Measurements from ENCODE around the gene SCN2B.
"Not testable (repeated sequence)": the region's sequence is repeated elsewhere in the genome, so short reads cannot be mapped to it uniquely, and the experiment has no call there.

SCN2B gene

DNA sequence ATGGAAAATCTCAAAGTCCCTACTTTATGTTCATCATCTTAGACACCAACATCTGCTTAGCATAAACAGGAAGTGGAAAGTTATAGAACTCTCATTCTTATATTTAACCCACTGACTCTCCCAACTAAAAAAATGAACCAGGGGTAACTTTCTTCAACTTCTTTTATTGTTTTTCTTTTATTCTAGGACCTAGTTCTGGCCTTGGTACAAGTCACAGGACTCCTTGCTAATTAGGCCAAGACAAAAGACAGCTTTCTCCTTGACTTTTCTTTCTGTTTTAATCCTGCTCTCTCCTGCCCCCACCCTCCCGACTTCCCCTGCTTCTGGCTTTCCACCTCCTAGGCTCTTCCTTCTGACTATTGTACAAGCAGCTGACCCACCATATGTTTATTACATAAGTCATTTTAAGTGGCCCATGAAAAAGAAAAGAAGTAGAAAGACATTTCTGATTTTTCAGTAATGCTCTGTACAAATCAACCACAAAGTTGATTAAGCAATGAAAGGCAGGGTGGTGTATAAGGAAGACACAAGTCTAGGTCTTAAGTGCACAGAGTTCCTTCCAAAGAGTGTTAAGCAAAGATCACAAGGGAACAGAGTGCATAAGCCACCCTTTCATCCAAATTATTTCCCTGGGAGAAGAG lies 30.1 kb upstream of the SCN2B start:
- no peak for DNase-seq (ENCODE audit: low read depth)

DNA sequence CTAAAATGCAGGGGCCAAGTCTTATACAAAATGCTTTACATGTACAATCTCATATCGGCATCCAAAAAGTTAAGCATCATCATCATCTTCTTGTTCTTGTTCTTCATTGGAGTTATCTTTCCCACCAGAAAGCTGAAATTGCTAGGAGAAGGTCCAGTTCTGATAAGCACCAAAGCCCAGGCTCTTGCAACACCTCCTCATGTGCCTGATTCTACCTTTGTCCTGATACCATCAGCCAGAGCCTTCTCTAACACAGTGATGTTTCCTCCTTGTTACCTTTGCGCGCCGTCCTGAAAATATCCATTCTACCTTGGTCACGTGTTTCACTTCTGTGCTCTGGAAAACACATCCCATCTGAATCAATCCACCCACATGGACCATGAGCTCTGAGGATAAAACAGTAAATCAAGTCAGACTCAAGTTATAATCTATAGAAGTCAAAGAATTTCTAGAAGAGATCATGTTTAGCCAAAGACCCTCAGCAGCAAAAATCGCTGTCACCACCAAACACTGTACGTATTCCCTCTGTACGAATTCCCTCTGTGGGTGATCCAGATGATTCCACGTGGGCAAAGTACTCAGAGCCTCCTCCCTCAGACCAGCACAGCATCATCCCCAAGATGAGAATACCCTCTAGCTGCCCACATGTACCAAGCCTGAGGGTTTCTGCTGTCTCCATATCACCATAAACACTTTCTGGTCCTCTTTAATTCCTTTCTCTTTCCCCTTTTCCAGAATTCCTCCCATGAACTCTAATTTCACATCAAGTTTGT lies 29.4 kb upstream of the SCN2B start:
- no peak for DNase-seq (ENCODE audit: low read depth)

DNA sequence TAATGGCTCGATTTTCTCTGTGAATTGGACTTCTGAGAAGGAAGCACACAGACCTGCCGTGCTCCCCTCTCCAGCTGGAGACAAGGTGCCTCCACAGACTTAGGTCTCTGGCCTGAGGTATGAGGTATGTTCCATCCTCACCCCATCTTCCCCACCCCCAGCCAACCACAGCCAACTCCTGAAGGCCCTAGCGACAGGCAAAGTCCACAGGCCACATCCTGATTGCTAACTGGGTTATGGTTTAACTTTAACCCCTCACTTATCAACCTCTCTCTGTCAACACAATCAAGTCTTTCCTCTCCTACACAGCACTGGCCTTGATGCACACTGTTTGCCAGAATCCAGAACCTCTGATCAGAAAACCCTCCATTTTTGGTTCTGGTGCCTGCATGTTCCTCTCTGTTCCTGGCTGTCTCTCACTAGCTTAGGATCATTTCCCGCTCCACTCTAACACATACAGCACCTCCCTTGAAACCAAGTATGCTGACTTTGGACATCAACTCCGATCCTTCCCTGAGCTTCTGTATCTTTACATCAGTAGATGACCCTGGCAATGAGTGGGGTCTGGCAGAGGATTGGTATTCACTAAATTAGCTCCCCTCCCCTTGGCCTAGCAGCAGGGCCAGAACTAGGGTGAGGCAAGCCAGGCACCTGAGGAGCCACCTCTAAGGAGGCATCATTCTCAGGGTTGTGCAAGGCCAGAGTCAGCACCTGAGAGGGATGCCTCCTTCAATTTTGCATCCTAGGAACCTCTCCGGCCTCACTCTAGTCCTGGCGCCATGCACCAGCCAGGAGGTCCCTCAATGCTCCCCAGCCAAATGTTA lies 26.4 kb upstream of the SCN2B start:
- DNase-seq (ENCODE audit: low read depth): peak; percentile 45

DNA sequence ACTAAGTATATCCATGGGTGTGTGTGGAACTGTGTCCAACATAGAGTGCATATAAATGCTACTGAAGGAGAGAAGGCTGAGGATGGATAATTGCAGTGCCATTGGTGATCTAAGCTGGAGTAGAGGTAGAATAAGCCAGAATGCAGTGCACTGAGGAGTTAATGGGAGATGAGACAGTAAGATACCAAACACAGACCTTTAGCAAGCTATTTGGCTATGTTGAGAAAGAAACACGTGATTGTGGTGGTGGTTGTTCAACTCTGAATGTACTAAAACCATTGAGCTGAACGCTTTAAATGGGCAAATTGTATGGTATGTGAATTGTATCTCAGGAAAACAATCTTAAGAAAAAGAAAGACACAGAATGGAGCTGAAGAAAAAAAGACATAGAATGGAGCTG lies 25.5 kb upstream of the SCN2B start:
- no peak for DNase-seq (ENCODE audit: low read depth)

DNA sequence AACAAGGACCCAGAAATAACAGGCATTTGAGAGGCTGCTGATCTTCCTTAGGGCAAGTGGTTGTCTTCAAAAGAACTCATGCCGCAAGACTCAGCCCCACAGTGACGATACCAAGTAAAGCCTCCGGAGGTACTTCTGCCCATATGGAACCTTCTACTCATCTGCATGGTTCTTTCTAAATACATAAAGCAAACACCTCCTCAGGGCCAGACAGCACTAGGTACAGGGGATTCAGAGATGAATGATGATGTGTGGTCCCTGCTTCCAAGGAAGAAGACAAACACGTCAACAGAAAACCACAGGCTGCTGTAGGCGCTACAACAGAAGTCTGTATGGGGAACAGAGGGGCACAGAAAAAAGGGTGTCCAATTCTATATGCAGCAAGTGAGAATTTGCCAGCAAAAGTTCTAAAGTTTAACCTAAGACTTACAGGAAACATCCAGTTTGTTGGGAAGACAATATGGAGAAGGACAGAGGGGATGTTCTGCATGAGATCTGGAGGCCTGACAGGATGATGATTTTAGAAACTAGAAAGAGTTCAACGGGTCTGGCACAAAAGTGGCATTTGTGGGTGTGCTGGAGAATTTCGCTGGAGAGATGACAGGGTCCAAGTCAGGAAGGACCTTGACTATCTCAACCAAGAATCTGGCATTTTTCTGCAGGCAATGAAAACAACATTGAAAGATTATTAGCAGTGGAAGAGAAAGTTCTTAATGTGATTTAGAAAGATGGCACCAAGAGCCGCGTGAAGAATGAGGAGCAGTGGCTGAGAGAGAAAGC lies 24.7 kb upstream of the SCN2B start:
- peak; percentile 31 for DNase-seq (ENCODE audit: low read depth)

DNA sequence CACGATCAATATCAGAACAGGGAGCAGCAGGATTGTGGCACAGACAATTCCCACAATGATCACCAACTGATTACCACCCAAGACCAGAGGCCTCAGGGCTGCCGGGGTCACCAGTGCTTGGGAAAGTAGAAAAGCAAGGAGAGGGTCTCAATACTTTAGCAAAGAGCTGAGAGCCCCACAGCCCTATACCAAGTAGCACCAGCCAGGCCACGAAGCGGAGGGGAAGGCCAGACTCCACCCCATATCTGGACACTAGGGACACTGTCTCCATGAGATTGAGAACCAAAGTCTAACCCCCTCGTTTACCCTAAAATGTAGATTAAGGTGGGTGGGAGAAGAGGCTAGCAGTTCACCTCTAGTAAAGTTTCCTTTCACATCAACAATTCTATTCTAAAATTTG lies 24.1 kb upstream of the SCN2B start:
- no peak for DNase-seq (ENCODE audit: low read depth)

DNA sequence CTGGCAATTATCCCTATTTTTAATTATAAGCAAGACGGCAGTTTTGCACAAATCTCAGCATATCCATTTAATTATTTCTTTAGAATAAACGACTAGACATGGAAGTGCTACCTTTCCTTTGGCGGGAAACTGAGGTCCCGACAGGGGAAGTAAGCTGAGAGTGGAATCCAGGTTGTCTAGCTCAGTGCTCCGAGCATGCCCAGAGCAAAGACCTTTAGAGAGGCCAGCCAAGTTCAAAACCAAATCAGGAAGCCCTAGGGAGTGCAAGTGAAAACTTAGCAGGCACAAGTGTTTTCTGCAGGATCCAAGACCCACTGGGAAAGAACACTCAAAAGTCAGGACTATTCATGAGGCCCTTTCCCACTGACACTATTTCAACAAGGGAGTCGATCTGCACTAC lies 22.7 kb upstream of the SCN2B start:
- DNase-seq (ENCODE audit: low read depth): no peak

DNA sequence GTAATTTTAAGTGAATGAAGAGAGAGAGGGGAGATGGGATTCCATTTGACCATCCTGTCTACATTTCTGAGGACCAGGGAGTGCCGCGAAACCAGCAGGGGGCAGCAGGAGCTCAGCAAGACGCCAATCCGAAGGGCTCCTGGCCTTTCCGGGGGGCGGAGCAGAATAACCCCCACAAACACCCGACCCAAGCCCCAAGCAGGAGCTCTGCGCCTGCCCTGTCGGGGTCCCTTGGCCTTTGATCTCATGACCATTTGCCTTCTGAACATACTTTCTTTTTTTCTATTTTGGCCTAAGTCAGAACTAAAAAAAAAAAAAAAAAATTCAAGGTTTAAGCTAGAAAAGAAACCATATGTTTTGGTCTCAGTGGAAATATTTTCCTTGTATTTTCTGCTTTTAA lies 21.9 kb upstream of the SCN2B start:
- DNase-seq (ENCODE audit: low read depth): peak; percentile 74

DNA sequence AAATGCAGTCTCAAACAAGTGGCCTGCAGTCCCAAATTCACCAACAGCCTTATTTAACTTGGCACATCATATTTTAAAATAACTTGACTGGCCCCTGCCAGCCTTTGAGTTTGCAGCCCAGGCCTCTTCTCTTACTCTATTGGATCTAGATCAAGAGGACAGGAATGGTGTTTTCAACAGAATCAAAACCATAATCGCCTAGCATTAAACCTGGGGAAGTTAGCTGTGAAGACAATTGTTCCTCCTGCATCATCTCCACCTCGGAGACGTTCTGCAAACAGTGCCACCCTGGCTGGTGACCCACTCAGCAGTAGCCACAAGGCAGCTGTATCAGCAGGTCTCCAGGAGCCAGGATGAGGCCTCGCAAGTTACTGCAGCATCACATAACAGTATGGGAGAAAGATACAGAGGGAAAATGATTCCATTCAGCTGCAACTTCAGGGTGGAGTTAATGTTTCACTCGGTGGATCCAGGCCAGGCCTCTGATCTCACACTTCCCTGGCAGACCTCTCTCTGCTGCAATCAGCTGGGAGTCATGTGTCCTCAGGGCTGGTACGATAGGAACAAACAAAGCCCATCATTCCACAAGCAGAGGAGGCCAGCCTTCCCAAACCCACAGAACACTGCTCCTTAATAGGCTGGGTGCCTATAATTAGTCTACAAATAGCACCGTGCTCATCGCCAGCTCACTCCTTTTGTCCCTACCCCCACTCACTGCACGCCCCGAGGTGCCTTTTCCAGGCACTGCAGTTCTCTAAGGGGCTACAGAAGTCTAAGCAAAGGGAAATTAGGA lies 18.6 kb upstream of the SCN2B start:
- no peak for DNase-seq (ENCODE audit: low read depth)

DNA sequence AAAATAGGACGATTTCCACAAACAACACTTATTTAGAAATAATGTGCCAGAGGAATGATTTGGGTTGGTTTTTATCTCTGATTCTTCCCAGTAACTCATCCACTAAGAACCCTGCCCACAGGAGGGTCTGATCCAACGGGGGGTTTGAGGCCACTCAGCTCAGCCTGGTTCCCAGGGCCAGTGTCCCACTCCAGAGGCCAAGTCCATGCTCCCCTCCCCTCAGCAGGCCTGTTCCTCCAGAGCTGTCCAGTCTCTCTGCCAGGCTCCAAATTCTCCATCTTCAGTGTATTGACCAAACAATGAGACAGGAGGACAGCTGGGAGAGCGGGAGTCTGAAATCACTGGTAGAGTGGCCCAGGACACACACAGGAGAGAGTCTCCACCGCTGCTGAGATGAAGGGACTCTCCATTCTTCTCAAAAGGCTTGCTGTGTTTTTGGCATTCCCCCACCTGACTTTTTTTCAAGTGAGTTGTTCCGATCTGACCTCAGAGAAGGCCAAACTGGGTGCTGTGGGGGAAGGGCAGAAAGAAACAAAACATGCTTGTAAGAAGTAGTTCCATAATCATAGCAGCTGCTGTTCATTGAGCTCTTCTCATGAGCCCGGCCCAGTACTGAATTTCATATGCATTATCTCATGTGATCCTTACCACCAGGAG lies 17.6 kb upstream of the SCN2B start:
- DNase-seq (ENCODE audit: low read depth): no peak

DNA sequence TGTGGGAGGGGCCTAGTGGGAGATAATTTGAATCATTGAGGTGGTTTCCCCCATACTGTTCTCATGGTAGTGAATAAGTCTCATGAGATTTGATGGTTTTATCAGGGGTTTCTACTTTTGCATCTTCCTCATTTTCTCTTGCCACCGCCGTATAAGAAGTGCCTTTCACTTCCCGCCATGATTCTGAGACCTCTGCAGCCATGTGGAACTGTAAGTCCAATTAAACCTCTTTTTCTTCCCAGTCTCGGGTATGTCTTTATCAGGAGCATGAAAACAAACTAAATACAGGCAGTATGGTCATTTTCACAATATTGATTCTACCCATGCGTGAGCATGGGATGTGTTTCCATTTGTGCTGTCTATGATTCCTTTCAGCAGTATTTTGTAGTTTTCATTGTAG lies 16.4 kb upstream of the SCN2B start:
- DNase-seq (ENCODE audit: low read depth): not testable (repeated sequence)

DNA sequence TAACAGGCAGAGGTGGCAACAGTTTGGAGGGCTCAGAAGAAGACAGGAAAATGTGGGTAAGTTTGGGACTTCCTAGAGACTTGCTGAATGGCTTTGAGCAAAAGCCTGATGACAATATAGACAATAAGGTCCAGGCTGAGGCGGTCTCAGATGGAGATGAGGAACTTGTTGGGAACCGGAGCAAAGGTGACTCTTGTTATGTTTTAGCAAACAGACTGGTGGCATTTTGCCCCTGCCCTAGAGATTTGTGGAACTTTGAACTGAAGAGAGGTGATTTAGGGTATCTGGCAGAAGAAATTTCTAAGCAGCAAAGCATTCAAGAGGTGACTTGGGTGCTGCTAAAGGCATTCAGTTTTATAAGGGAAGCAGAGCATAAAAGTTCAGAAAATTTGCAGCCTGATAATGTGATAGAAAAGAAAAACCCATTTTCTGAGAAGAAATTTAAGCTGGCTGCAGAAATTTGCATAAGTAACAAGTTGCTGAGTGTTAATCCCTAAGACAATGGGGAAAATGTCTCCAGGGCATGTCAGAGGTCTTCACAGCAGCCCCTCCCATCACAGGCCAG lies 14.6 kb upstream of the SCN2B start:
- DNase-seq (ENCODE audit: low read depth): not testable (repeated sequence)

DNA sequence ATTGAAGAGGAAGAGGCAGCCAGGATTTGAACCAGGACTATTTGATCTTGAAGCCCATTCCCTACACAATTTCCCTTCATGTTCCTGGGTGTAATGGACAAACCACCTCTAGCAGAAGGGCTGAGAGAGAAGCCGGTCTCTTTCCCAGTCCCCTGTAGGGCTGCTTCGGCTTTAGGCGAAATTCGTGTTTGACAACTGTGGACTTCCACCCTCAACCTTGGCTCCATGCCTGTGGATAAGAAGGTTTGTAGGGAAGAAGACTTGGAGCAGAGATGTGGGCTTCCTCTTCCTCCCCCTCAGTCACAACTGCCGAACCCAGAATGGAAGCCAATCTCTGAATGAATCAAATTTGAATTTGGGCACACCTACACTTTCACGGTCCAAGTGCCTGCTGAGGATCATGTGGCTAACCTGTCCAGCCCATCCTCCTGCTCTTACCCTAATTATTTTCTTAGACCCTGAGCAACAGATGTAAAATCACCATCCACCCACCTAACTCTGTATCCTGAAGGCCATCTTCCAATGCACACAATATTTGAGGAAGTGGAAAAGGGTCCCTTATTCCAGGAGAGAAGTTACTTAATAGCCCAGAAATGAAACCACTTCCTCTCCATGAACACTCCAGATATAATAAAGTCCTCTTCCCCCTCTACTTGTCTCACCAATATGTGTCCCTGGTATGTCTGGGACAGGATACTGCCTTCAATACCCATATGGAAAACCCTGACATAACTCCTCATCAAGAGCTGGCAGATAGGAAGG lies 10.1 kb upstream of the SCN2B start:
- no peak for DNase-seq (ENCODE audit: low read depth)

DNA sequence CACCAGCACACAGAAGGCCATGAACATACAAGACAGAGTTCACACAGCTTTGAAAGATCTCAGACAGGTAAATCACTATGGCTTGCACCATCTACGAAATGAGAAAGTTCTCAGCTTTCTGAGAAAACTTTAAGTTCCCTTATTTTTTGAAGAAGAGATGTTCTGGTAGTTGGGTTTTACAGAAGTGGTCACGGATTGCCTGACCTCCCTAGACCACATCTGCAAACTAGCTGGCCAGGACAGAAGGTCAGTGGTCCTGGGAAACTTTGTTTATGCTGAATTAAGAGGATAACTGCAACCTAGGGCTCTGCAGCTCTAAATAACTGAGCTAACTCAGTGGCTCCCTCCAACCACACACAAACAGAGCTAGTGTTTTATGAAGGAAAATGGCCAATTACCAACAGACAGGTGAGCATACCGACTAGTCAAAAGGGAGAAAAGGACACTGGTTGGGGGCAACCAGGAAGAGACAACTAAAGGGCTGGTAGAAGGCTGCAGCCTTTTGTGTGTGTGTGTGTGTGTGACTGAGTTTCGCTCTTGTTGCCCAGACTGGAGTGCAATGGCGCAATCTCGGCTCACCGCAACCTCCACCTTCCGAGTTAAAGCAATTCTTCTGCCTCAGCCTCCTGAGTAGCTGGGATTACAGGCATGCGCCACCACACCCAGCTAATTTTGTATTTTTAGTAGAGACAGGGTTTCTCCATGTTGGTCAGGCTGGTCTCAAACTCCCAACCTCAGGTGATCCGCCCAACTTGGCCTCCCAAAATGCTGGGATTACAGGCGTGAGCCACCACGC lies 8.5 kb upstream of the SCN2B start:
- DNase-seq (ENCODE audit: low read depth): no peak

DNA sequence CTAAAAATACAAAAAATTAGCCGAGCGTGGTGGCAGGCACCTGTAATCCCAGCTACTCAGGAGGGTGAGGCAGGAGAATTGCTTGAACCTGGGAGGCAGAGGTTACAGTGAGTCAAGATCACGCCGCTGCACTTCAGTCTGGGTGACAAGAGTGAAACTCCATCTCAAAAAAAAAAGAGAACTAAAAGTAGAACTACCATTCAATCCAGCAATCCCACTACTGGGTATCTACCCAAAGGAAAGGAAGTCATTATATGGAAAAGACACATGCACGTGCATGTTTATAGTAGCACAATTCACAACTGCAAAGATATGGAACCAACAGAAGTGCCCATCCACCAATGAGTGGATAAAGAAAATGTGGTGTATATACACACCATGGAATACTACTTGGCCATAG lies 7.3 kb upstream of the SCN2B start:
- not testable (repeated sequence) for DNase-seq (ENCODE audit: low read depth)

DNA sequence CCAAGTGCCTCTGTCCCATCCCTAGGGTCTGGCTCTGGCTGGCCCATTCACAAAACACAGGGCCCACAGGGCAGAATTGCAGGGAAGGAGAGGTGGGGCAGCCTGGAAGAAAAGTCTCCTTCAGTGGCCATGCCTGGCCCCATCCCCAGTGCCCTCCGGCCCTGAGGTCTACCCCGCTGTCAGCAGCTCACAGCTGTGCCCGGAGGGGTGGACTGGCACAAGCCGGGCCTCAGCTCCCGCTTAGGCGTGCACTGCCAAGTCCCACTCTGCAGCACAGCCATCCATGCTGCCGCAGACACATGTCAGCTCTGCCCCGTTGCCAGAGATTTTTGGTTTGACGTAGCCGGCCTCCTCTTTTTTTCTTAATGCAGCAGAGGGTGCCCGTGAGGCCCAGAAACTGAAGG lies 3.9 kb upstream of the SCN2B start:
- DNase-seq (ENCODE audit: low read depth): no peak

DNA sequence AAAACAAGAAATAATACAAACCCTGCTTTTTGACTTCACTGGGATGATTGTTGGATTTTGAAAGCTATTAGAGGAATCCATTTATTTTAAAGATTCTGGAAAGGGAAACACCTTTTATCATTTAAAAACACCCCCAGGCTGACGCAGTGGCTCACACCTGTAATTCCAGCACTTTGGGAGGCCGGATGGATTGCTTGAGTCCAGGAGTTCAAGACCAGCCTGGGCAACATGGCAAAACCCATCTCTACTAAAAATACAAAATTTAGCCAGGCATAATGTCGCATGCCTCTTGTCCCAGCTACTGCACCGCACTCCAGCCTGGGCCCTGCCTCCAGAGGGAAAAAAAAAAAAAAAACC lies 317 bp upstream of the SCN2B start:
- no peak for DNase-seq (ENCODE audit: low read depth)

DNA sequence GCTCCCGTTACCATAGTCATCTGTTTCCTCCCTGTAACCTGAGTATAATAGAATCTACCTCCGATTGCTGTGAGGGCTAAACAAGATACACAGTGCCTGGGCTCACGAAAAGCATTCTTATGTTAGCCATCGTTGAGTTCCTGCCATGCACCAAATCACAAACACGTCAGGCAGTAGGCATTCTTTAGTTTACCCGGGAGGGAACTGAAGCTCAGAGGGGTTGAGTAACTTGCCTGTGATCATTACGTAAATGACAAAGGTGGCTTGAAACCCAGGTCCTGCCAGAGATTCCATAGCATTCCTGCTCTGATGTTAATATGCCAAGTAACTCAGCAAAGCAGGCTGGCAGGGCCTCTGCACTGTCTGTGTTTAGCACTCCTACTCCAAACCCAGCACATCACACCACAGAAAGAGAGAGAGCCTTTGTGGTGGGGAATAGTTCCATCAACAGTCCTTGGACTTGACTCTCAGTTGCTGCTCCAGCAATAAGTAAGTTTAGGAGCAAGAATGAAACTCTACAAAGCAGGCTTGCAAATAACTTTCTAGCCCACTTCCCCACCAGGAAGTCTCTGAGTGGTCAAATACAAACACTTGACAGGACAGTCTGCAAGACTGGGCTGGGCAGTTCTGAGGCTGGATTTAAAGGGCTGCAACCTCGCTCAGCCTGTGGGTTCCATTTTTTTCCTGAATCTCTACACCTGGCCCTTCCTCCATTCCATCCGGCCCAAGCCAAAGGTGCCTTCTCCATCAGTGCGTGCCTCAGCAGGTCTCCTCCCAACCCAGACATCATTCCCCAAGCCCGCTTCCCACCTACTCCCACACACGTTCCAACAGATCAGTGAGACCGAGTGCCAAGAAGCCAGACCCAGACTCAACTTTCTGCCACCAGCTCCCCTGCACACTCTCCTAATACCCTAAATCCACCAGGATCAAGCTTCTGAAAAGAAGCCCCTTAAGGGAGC lies 1.1 kb downstream of the SCN2B start:
- DNase-seq (ENCODE audit: low read depth): no peak

Measured in activated gamma-delta T cell treated with anti-CD3 and anti-CD28 coated beads, Interleukin-2, amount 50 U/mL, for 16 hours (primary cell).